Kidney (tissue), 14 donors: ENCODE measurements around the gene HK2. TPM values are rescaled to one million over a fixed set of nuclear protein-coding genes. Genes with fewer than 3 reads are reported as not detected.

Experiments
- DNase-seq, 5 donors: peaks; one replicate each; pipeline ENCODE4 v3.0.0-alpha.2; 2013 to 2020
- FAIRE-seq: peaks from 2 replicates; lab custom pipeline; 2012; peaks lifted over from hg19 to GRCh38; lab: Jason Lieb, UNC
- H3K27ac ChIP-seq, 2 donors: one replicate each; pipeline ENCODE4 v1.7.0; 2013; ENCODE audit warnings: low read depth in 2 of 2, low read length in 2 of 2, inconsistent platforms in 1 of 2
- H3K27me3 ChIP-seq: one replicate; pipeline ENCODE4 v1.7.1; 2013; ENCODE audit warnings: low read length, inconsistent platforms; ENCODE audit not compliant: control insufficient read depth, insufficient read depth
- H3K36me3 ChIP-seq, 3 donors: one replicate each; pipeline versions ENCODE4 v1.7.0 to v1.7.1; 2013; ENCODE audit warnings: low read length in 3 of 3, control low read depth in 1 of 3, inconsistent platforms in 1 of 3; ENCODE audit not compliant: insufficient read depth in 3 of 3, control insufficient read depth in 2 of 3
- H3K4me1 ChIP-seq, 3 donors: one replicate each; pipeline versions ENCODE4 v1.7.0 to v1.7.1; 2013; ENCODE audit warnings: low read length in 3 of 3, inconsistent platforms in 1 of 3, low read depth in 1 of 3; ENCODE audit not compliant: control insufficient read depth in 2 of 3, insufficient read depth in 2 of 3
- H3K4me3 ChIP-seq, 3 donors: one replicate each; pipeline versions ENCODE4 v1.7.0 to v1.8.1; 2013; ENCODE audit warnings: low read length in 3 of 3, control low read depth in 1 of 3, inconsistent platforms in 1 of 3
- H3K9ac ChIP-seq, 3 donors: one replicate each; pipeline versions ENCODE4 v1.7.0 to v1.7.1; 2013; ENCODE audit warnings: low read length in 3 of 3, control low read depth in 1 of 3, inconsistent platforms in 1 of 3
- H3K9me3 ChIP-seq, 3 donors: one replicate each; pipeline versions ENCODE4 v1.7.0 to v1.7.1; 2013; ENCODE audit warnings: low read length in 3 of 3, control low read depth in 1 of 3, inconsistent platforms in 1 of 3; ENCODE audit not compliant: control insufficient read depth in 2 of 3, insufficient read depth in 1 of 3
- CTCF ChIP-seq: IDR thresholded peaks from 3 replicates; pipeline ENCODE4 v1.5.1; 2012; ENCODE audit warnings: mild to moderate bottlenecking, moderate library complexity, borderline replicate concordance; ENCODE audit not compliant: insufficient read depth; ENCODE audit errors: extremely low read depth
- intact Hi-C: fragments of 100-400 bp; cut with DNase I; formaldehyde crosslinking; loops from one replicate; pipeline ENCODE4 v1.11.1; 2022
- polyA plus RNA-seq: library from polyadenylated mRNA; stranded (reverse); fragments of 350-450 nt; fragmentation: Illumina TruSeq; extraction: RNeasy Lipid Tissue Mini Kit (QIAGEN cat#74804); gene quantifications from one replicate; pipeline ENCODE4 v1.2.3, GENCODE V29; 2014; ENCODE audit warnings: low read depth, low replicate concordance; ENCODE audit not compliant: insufficient read depth
- total RNA-seq: library from RNA; stranded (reverse); fragmentation: NEBNext Ultra II Directional; extraction: Animal tissue kit (Norgen Biotek cat#: 25700); gene quantifications from one replicate; pipeline ENCODE4 v1.2.1, GENCODE V29; 2021
- donor health status: control.
- donor health status: control.
- donor health status: control.
- donor health status: control.
- donor health status: control.
- donor health status: DM: yes; HTN: yes; CAD: no.
- donor health status: Normal renal cell carcinoma (clear cell type).

The HK2 gene
- total and polyA plus RNA-seq, 2 donors from 2014 or later: 0.47 to 8.6 TPM

GRCh38 chr2:74910245-74910644, 76.3 kb downstream of the HK2 start:
- H3K4me1 ChIP-seq: peaks cover 0 to 2% (median 0%) of the 10 kb centered on the region in 3 donors
- intact Hi-C loops: no loop called here
- no peak overlapping the region for H3K27ac ChIP-seq
- no peak overlapping the region for H3K9ac ChIP-seq
- H3K27me3 ChIP-seq: no peaks in the 10 kb centered on the region
- no peak for DNase-seq
- H3K4me3 ChIP-seq: no peak overlapping the region
- TF ChIP-seq CTCF: no peak
- FAIRE-seq: no peak
- H3K9me3 ChIP-seq: no peaks in the 10 kb centered on the region
- no peaks in the 10 kb centered on the region for H3K36me3 ChIP-seq

GRCh38 chr2:74911061-74911460, 77.1 kb downstream of the HK2 start:
- H3K9ac ChIP-seq: no peak overlapping the region
- no peak for TF ChIP-seq CTCF
- H3K27ac ChIP-seq: no peak overlapping the region
- H3K36me3 ChIP-seq: no peaks in the 10 kb centered on the region
- H3K9me3 ChIP-seq: no peaks in the 10 kb centered on the region
- FAIRE-seq: no peak
- H3K27me3 ChIP-seq: no peaks in the 10 kb centered on the region
- intact Hi-C loops: no loop called here
- peaks cover 0 to 2% (median 0%) of the 10 kb centered on the region in 3 donors for H3K4me1 ChIP-seq
- no peak overlapping the region for H3K4me3 ChIP-seq
- DNase-seq: no peak

GRCh38 chr2:74915743-74916142, 81.8 kb downstream of the HK2 start:
- intact Hi-C loops: no loop called here
- no peak for DNase-seq
- TF ChIP-seq CTCF: no peak
- no peaks in the 10 kb centered on the region for H3K27me3 ChIP-seq
- H3K9ac ChIP-seq: no peak overlapping the region
- FAIRE-seq: no peak
- H3K9me3 ChIP-seq: no peaks in the 10 kb centered on the region
- H3K4me3 ChIP-seq: no peak overlapping the region
- no peaks in the 10 kb centered on the region for H3K4me1 ChIP-seq
- no peaks in the 10 kb centered on the region for H3K36me3 ChIP-seq
- H3K27ac ChIP-seq: no peak overlapping the region

GRCh38 chr2:74916394-74916793, 82.5 kb downstream of the HK2 start:
- no peak overlapping the region for H3K27ac ChIP-seq
- no peak overlapping the region for H3K4me3 ChIP-seq
- FAIRE-seq: no peak
- H3K4me1 ChIP-seq: no peaks in the 10 kb centered on the region
- no peak for DNase-seq
- H3K9me3 ChIP-seq: no peaks in the 10 kb centered on the region
- H3K27me3 ChIP-seq: no peaks in the 10 kb centered on the region
- no peak for TF ChIP-seq CTCF
- intact Hi-C loops: no loop called here
- no peak overlapping the region for H3K9ac ChIP-seq
- H3K36me3 ChIP-seq: no peaks in the 10 kb centered on the region
